Medulla oblongata (tissue), 1 donor: ENCODE measurements around the gene TSFM.

Source experiments
- DNase-seq: peaks from one replicate; pipeline ENCODE4 v3.0.0-alpha.2; 2015; ENCODE audit errors: extremely low spot score

Gene TSFM

DNA sequence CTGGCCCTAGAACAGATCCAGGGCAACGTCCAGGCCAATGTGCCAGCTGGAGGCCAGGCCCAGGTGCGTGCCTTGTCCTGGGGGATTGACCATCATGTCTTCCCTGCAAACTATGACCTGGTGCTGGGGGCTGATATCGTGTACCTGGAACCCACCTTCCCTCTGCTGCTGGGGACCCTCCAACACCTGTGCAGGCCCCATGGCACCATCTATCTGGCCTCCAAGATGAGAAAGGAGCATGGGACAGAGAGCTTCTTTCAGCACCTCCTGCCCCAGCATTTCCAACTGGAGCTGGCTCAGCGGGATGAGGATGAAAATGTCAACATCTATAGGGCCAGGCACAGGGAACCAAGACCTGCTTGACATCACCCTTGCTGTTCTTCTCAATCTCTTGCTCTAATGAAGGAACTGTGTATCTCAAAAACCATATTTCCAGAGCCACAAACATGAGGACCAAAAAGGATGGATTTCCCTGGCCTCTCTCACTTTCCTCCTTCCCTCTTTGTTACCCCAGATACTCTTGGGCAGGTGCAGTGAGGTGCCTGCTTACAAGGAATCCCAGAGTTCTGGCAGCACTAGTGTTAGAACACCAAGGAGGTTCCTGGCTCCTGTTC lies 2.2 kb upstream of the TSFM start:
- no peak for DNase-seq

GRCh38 chr12:57781244-57781643 lies 1.3 kb upstream of the TSFM start:
- DNase-seq = no peak

DNA sequence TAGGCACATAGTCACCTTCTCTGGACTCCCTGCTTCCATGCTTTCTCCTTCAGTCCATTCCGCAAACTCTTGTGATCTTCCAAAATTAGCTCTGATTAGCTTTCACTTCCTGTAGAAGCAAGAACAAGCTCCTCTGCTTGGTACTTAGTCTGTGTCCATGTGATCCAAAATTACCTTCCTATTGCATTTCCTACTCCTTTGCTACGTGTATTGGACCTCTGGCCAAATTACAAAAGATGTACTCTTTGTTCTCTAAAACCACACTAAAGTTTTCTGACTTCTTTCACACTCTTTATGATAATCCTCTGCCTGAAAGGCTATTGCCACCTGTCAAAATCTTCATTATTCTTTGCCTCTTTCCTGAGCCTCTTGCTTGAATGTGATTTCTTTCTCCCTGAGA lies 786 bp upstream of the TSFM start:
- no peak for DNase-seq

DNA sequence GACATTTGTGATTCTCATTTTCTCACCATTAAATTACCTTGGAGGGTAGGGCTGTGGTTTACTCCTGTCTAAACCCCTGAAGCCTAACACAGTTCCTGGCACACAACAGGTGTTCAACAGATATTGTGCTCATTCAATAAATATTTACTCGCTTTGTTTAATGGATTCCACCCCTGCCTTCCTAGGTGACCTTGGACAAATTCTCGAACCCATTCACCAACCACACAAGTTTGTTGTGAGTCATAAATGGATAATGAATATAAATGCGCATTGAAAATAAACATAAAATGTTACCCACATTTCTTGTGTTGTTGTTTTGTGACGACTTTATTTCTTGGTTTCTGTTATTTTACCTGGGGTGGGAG lies 362 bp upstream of the TSFM start:
- DNase-seq = no peak

- no peak for DNase-seq
Measured at GRCh38 chr12:57783466-57783801, 847 bp downstream of the TSFM start.

DNA sequence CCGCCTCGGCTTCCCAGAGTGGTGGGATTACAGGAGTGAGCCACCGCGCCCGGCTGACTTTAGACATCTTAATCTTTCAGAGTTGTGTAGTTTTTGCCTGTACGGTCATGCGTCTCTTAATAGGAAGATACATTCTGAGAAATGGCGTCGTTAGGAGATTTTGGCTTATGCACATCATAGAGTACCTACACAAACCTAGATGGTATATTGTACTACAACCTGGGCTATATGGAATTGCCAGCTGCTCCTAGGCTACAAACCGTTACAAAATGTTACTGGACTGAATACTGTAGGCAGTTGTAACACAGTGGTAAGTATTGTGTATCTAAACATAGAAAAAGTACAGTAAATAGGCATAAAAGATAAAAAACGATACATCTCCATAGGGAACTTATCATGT lies 1.3 kb downstream of the TSFM start:
- no peak for DNase-seq

DNA sequence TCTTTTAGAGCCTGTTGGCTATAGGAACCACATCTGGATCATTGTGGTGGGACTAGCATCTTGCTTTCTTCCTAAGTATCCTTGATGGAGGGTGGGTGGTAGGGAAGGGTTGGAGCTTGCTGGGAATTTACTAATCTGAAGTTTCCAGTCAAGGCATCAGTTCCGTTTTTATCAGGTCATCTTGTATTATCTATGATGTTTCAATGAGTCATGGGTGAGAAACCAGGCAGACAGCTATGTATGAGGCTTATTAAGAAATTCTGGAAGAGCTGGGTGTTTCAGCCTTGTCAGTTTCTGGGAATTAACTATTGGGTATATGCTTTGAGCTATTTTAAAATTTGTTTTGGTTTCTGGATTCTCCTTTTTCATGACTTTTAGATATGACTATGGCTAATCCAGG lies 11.3 kb downstream of the TSFM start:
- DNase-seq = no peak

GRCh38 chr12:57795354-57795753 lies 12.8 kb downstream of the TSFM start:
- no peak for DNase-seq

DNA sequence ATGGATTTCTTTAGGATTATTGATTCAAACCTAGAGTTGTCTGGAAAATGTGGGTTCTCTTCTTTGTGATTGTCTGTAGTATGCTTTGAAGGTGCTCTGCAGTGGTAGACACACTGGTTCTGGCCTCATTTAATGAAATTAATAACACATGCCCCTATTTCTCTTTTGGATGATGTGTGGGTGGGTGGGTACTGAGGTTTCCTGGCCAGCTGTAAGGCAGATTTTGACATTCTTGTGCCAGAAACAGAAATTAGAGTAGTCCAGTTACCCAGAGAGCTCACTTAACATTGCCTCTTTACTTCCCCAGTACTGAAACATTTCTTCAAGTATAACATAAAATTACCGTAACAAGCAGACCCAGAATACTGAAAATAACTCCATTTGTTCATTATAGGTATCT lies 14.4 kb downstream of the TSFM start:
- DNase-seq = no peak

DNA sequence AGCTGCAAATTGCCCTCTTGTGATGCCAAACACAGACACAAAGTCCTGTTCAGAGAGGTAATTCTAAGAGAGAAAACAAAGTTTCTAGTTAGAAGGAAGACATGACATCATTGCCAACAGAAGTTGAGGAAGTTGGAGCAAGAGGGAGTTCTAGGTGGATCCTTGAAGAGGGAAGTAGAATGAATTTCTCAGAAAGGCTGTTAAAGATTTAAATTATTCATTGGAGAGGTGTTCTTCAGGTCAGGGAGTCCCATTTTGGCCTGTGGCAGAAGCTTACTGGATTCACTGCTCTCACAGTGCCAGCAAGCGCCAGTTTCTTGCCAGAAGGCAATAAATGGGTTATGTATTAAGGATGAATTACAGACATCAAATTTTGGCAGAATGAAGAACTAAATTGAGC lies 15.3 kb downstream of the TSFM start:
- DNase-seq = no peak

GRCh38 chr12:57800965-57801364 lies 18.4 kb downstream of the TSFM start:
- no peak for DNase-seq

DNA sequence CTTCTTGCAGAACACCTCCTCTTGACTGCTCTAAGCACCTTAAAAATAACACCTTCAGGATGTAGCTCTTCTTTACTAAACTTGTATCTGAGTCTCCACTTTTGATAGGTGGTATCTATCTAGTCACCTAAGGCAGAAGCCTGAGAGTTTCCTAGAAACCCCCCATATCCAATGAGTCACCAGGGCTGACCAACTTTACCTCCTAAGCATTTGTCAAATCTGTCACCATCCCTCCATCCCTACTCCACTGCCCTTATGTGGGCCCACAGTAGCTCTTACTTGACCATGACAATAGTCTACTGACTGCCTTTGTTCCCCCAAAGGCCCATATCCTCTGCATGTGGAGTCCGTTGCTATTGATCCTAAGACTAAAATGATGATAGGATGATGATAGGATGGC lies 20.0 kb downstream of the TSFM start:
- no peak for DNase-seq

- peak; percentile 33 for DNase-seq
Measured at GRCh38 chr12:57803319-57803893, 20.8 kb downstream of the TSFM start.

DNA sequence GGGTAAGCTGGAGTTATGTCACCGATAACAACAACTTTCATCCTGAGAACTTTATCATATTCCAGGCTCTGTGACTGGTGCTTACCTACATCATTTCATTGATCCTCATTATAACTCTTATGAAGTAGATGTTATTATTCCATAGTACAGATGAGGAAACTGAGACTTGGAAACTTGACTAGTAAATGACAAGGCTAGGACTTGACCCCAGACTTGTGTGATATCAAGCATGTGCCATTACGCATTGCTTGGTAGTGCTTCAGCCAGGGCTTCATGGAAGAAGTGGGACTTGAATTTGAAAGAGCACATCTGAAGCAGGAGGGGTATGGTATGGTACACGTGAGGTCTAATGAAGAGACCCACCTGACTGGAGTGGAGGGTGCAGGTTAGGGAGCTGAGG lies 24.1 kb downstream of the TSFM start:
- DNase-seq = no peak

DNA sequence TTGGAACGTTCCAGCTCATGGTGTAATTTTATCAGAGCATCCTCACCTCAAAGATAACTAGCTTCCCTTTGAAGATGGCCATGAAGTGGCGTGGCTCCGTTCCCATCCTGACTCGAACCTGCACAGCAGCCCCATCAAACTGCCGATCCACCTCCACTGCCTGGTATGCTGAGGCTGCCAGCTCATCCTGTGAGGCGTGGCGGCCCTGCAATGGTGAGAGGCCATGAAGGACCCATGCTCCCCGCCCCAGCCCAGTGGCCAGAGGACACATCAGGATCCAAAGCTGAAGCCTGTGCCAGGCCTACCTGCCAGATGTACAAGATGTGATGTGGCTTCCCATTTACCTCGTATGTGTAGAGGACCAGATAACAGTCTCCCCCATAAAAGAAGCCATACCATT lies 24.7 kb downstream of the TSFM start:
- no peak for DNase-seq

GRCh38 chr12:57808351-57808750 lies 25.8 kb downstream of the TSFM start:
- no peak for DNase-seq

DNA sequence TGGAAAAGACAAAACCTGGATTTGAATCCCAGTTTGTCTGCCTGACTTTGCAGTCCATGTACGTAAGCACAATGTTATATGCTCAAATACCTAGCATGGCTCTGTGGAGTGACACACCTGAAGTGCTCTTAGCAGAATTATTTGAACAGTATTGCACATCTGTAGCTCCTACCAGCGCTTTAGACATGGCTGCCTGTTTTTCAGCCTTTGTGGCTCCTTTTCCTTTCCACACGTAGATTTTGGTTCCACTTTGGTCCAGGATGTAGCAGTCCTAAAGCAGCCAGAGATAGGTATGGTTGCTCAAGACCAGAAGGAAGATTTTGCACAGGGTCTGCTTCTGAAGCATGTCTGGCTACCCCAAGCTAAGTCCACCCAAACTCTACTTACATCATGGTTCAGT lies 26.8 kb downstream of the TSFM start:
- no peak for DNase-seq

- DNase-seq = no peak
Measured at GRCh38 chr12:57810450-57810849, 27.9 kb downstream of the TSFM start.

DNA sequence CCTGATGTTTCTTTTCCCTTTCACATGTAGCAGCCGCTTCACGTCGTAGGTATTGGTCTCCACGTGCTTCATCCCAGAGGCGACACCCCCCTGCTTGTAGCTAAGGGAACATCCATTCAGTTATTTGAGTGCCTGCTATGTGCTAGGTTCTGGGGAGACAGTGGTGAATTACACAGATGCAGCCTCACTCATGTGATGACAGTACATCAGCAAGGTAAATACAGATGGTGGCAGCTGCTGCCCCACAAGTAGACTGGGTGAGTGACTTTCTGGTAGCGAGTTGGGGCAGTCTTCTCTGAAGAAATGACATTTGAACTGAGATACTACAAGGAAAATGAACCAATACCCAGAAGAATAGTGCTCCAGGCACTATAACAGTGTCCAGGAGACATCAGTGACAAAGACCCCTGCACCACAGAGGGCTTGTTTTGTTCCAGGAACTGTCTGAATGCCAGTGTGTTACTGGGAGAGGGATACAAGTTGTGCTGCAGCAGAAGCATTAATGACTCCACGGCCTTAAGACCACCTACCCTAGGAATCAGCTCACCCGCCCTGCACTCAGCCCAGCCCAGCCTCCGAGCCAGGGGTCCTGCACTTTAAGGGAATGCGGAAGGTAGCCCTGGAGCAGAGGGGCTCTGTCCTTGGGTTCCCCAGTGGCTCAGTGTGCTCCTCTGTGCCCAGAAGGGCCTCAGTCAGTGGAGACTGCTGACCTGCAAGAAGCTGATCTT lies 28.6 kb downstream of the TSFM start:
- no peak for DNase-seq

- no peak for DNase-seq
Measured at GRCh38 chr12:57813111-57813970, 30.8 kb downstream of the TSFM start.

DNA sequence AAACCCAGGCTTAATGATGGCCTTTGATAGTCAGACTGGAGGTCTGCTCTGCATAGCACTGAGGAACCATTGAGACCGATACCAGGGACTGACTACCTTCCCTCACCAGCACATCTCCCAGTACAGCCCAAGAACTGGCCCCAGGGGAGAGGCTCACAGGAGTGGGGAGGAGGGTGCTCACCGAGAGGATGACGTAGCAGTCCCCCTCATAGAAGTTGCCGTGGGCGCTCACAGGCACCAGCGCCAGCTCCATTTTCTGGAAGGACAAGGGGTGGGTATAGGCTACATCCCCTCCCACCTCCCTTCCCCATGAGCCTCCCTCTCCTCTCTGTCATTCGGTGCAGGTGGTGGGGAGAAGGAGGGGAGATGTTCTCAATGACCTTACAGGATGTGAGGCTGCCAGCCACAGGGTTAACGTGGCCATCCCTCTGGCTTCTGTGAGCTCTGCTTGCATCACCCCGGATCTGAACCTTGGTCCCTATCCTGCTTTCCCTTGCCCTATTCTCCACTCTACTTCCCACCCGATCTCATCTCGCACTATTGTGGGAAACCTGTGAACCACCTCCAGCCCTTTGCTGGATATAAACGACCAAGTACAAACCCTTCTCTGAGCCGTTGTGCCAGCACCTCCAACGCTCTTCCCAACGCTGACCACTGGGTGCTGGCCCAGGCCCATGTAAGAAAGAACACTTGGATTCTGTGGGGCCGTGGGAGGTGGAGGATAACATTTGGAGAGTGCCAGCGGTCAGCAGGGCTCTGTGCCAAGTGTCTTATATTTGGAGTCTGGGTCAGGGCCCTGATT lies 31.6 kb downstream of the TSFM start:
- DNase-seq = no peak
